ENCODE data around the gene IFNA13.

- TF ChIP-seq FOXK1 (CRISPR knock-in tag; IDR thresholded peaks at IDR 0.05) (no peak), STAT6 (CRISPR knock-in tag; conservative IDR thresholded peaks at IDR 0.05; ENCODE audit: low read depth) (no peak), ZNF263 (CRISPR knock-in tag; IDR thresholded peaks at IDR 0.05; ENCODE audit: low read depth) (no peak), AFF4 (CRISPR knock-in tag; IDR thresholded peaks at IDR 0.05; ENCODE audit: borderline replicate concordance) (no peak), CTCF (IDR thresholded peaks at IDR 0.05) (no peak)
Observed at GRCh38 chr9:21398955-21399489, 31.2 kb upstream of the IFNA13 start.
